ENCODE measurements around the gene LUZP1.

LUZP1 gene

GRCh38 chr1:23116921-23117699 lies 51.5 kb downstream of the LUZP1 start:
- DNase-seq (ENCODE audit: low read depth, low spot score): no peak

GRCh38 chr1:23116216-23116836 lies 52.3 kb downstream of the LUZP1 start:
- DNase-seq (ENCODE audit: low read depth, low spot score): no peak

- no peak for DNase-seq (ENCODE audit: low read depth, low spot score)
These were observed 54.1 kb downstream of the LUZP1 start for GRCh38 chr1:23114424-23115079.

GRCh38 chr1:23111600-23112535 lies 56.8 kb downstream of the LUZP1 start:
- no peak for DNase-seq (ENCODE audit: low read depth, low spot score)

- no peak for DNase-seq (ENCODE audit: low read depth, low spot score)
These were observed 58.3 kb downstream of the LUZP1 start for GRCh38 chr1:23110391-23110790.

GRCh38 chr1:23108918-23109533 lies 59.6 kb downstream of the LUZP1 start:
- DNase-seq (ENCODE audit: low read depth, low spot score): no peak

- no peak for DNase-seq (ENCODE audit: low read depth, low spot score)
These were observed 65.4 kb downstream of the LUZP1 start for GRCh38 chr1:23103001-23103889.

GRCh38 chr1:23102289-23102688 lies 66.4 kb downstream of the LUZP1 start:
- no peak for DNase-seq (ENCODE audit: low read depth, low spot score)

GRCh38 chr1:23101887-23102286 lies 66.8 kb downstream of the LUZP1 start:
- DNase-seq (ENCODE audit: low read depth, low spot score): no peak

GRCh38 chr1:23101101-23101827 lies 67.4 kb downstream of the LUZP1 start:
- no peak for DNase-seq (ENCODE audit: low read depth, low spot score)

GRCh38 chr1:23100074-23100748 lies 68.4 kb downstream of the LUZP1 start:
- peak; percentile 65 for DNase-seq (ENCODE audit: low read depth, low spot score)

- DNase-seq (ENCODE audit: low read depth, low spot score): no peak
These were observed 69.5 kb downstream of the LUZP1 start for GRCh38 chr1:23099171-23099536.

GRCh38 chr1:23098463-23099170 lies 70.0 kb downstream of the LUZP1 start:
- DNase-seq (ENCODE audit: low read depth, low spot score): peak; percentile 52

- DNase-seq (ENCODE audit: low read depth, low spot score): no peak
These were observed 71.3 kb downstream of the LUZP1 start for GRCh38 chr1:23097316-23097715.

- DNase-seq (ENCODE audit: low read depth, low spot score): no peak
These were observed 76.2 kb downstream of the LUZP1 start for GRCh38 chr1:23092447-23092846.

GRCh38 chr1:23091545-23091944 lies 77.1 kb downstream of the LUZP1 start:
- no peak for DNase-seq (ENCODE audit: low read depth, low spot score)

- DNase-seq (ENCODE audit: low read depth, low spot score): no peak
These were observed 78.6 kb downstream of the LUZP1 start for GRCh38 chr1:23090056-23090455.

- no peak for DNase-seq (ENCODE audit: low read depth, low spot score)
These were observed 80.6 kb downstream of the LUZP1 start for GRCh38 chr1:23088027-23088426.

All from smooth muscle cell of the brain vasculature (primary cell).